ENCODE data around the gene NDST1.

- TF ChIP-seq, protein P1, sequence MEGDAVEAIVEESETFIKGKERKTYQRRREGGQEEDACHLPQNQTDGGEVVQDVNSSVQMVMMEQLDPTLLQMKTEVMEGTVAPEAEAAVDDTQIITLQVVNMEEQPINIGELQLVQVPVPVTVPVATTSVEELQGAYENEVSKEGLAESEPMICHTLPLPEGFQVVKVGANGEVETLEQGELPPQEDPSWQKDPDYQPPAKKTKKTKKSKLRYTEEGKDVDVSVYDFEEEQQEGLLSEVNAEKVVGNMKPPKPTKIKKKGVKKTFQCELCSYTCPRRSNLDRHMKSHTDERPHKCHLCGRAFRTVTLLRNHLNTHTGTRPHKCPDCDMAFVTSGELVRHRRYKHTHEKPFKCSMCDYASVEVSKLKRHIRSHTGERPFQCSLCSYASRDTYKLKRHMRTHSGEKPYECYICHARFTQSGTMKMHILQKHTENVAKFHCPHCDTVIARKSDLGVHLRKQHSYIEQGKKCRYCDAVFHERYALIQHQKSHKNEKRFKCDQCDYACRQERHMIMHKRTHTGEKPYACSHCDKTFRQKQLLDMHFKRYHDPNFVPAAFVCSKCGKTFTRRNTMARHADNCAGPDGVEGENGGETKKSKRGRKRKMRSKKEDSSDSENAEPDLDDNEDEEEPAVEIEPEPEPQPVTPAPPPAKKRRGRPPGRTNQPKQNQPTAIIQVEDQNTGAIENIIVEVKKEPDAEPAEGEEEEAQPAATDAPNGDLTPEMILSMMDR (optimal IDR thresholded peaks at IDR 0.05 in 1 of 3, IDR thresholded peaks at IDR 0.05 in 1 of 3, conservative IDR thresholded peaks at IDR 0.05 in 1 of 3; ENCODE audit: extremely low read depth in 1 of 3, insufficient read depth in 2 of 3, low read length in 3 of 3): no peak
- no peak for TF ChIP-seq EZH2 (IDR thresholded peaks at IDR 0.05; ENCODE audit: low read length)
Measured at GRCh38 chr5:150500328-150500841, 7.5 kb upstream of the NDST1 start.
